ENCODE measurements around the gene CACNA1C.

Gene CACNA1C

DNA sequence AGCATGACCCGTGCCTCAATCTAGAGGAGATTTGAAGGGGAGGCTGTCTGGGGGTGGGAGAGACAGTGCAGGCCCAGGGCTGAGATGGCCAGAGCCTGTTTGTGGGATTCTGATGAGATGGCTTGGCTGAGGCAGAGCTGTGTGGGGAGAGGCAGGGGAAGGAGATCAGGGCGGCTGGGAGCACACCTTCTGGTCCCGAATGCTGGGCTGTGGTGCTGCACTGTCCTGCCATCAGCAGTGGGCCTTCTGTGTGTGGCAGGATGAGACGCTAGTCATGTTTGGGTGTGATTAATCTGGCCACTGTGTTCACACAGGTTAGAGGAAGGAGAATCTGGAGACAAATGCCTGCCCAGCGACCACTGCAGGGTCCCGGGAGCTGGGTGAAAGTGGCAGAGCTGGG is 300.9 kb downstream of the CACNA1C start:
- Histone ChIP-seq H3K9ac (ENCODE audit: low read length in 5 of 5) (no peak overlapping the region), H3K4me1 (ENCODE audit: control insufficient read depth in 5 of 5, insufficient read depth in 5 of 5, low read length in 5 of 5) (peaks cover 2 to 9% (median 7%) of the 10 kb centered on the region in 5 donors), H3K27me3 (ENCODE audit: control insufficient read depth in 5 of 5, insufficient read depth in 4 of 5, low read length in 5 of 5) (peaks cover 0 to 5% (median 0%) of the 10 kb centered on the region in 5 donors), H3K36me3 (ENCODE audit: control insufficient read depth in 5 of 5, insufficient read depth in 5 of 5, low read length in 5 of 5) (no peaks in the 10 kb centered on the region), H3K4me3 (ENCODE audit: low read depth in 1 of 5, low read length in 5 of 5) (no peak overlapping the region), H3K9me3 (ENCODE audit: control insufficient read depth in 5 of 5, low read length in 5 of 5) (no peaks in the 10 kb centered on the region), H3K27ac (ENCODE audit: low read depth, low read length) (no peak overlapping the region)

GRCh38 chr12:2354151-2354991 is 301.6 kb downstream of the CACNA1C start:
- peaks cover 3 to 15% (median 13%) of the 10 kb centered on the region in 5 donors for H3K4me1 ChIP-seq (ENCODE audit: control insufficient read depth in 5 of 5, insufficient read depth in 5 of 5, low read length in 5 of 5)
- no peak overlapping the region for H3K4me3 ChIP-seq (ENCODE audit: low read depth in 1 of 5, low read length in 5 of 5)
- H3K27me3 ChIP-seq (ENCODE audit: control insufficient read depth in 5 of 5, insufficient read depth in 4 of 5, low read length in 5 of 5), result peaks cover 0 to 5% (median 0%) of the 10 kb centered on the region in 5 donors
- H3K9ac ChIP-seq (ENCODE audit: low read length in 5 of 5), result no peak overlapping the region
- H3K27ac ChIP-seq (ENCODE audit: low read depth, low read length), result no peak overlapping the region
- no peaks in the 10 kb centered on the region for H3K9me3 ChIP-seq (ENCODE audit: control insufficient read depth in 5 of 5, low read length in 5 of 5)
- H3K36me3 ChIP-seq (ENCODE audit: control insufficient read depth in 5 of 5, insufficient read depth in 5 of 5, low read length in 5 of 5), result no peaks in the 10 kb centered on the region

- H3K9me3 ChIP-seq (ENCODE audit: control insufficient read depth in 5 of 5, low read length in 5 of 5), result no peaks in the 10 kb centered on the region
- H3K4me3 ChIP-seq (ENCODE audit: low read depth in 1 of 5, low read length in 5 of 5), result no peak overlapping the region
- H3K27ac ChIP-seq (ENCODE audit: low read depth, low read length), result no peak overlapping the region
- H3K9ac ChIP-seq (ENCODE audit: low read length in 5 of 5), result no peak overlapping the region
- peaks cover 0 to 5% (median 0%) of the 10 kb centered on the region in 5 donors for H3K27me3 ChIP-seq (ENCODE audit: control insufficient read depth in 5 of 5, insufficient read depth in 4 of 5, low read length in 5 of 5)
- H3K36me3 ChIP-seq (ENCODE audit: control insufficient read depth in 5 of 5, insufficient read depth in 5 of 5, low read length in 5 of 5), result no peaks in the 10 kb centered on the region
- H3K4me1 ChIP-seq (ENCODE audit: control insufficient read depth in 5 of 5, insufficient read depth in 5 of 5, low read length in 5 of 5), result peaks cover 3 to 17% (median 13%) of the 10 kb centered on the region in 5 donors
Observed at GRCh38 chr12:2355198-2355597, 302.4 kb downstream of the CACNA1C start.

GRCh38 chr12:2355604-2356003 is 302.8 kb downstream of the CACNA1C start:
- Histone ChIP-seq H3K9ac (ENCODE audit: low read length in 5 of 5) (no peak overlapping the region), H3K27ac (ENCODE audit: low read depth, low read length) (no peak overlapping the region), H3K36me3 (ENCODE audit: control insufficient read depth in 5 of 5, insufficient read depth in 5 of 5, low read length in 5 of 5) (no peaks in the 10 kb centered on the region), H3K27me3 (ENCODE audit: control insufficient read depth in 5 of 5, insufficient read depth in 4 of 5, low read length in 5 of 5) (peaks cover 0 to 5% (median 0%) of the 10 kb centered on the region in 5 donors), H3K4me1 (ENCODE audit: control insufficient read depth in 5 of 5, insufficient read depth in 5 of 5, low read length in 5 of 5) (peaks cover 3 to 17% (median 13%) of the 10 kb centered on the region in 5 donors), H3K4me3 (ENCODE audit: low read depth in 1 of 5, low read length in 5 of 5) (no peak overlapping the region), H3K9me3 (ENCODE audit: control insufficient read depth in 5 of 5, low read length in 5 of 5) (no peaks in the 10 kb centered on the region)

- peaks cover 3 to 17% (median 13%) of the 10 kb centered on the region in 5 donors for H3K4me1 ChIP-seq (ENCODE audit: control insufficient read depth in 5 of 5, insufficient read depth in 5 of 5, low read length in 5 of 5)
- no peak overlapping the region for H3K4me3 ChIP-seq (ENCODE audit: low read depth in 1 of 5, low read length in 5 of 5)
- no peaks in the 10 kb centered on the region for H3K36me3 ChIP-seq (ENCODE audit: control insufficient read depth in 5 of 5, insufficient read depth in 5 of 5, low read length in 5 of 5)
- no peak overlapping the region for H3K9ac ChIP-seq (ENCODE audit: low read length in 5 of 5)
- H3K27me3 ChIP-seq (ENCODE audit: control insufficient read depth in 5 of 5, insufficient read depth in 4 of 5, low read length in 5 of 5), result peaks cover 0 to 5% (median 0%) of the 10 kb centered on the region in 5 donors
- H3K9me3 ChIP-seq (ENCODE audit: control insufficient read depth in 5 of 5, low read length in 5 of 5), result no peaks in the 10 kb centered on the region
- H3K27ac ChIP-seq (ENCODE audit: low read depth, low read length), result no peak overlapping the region
Observed at GRCh38 chr12:2356601-2357125, 303.9 kb downstream of the CACNA1C start.

DNA sequence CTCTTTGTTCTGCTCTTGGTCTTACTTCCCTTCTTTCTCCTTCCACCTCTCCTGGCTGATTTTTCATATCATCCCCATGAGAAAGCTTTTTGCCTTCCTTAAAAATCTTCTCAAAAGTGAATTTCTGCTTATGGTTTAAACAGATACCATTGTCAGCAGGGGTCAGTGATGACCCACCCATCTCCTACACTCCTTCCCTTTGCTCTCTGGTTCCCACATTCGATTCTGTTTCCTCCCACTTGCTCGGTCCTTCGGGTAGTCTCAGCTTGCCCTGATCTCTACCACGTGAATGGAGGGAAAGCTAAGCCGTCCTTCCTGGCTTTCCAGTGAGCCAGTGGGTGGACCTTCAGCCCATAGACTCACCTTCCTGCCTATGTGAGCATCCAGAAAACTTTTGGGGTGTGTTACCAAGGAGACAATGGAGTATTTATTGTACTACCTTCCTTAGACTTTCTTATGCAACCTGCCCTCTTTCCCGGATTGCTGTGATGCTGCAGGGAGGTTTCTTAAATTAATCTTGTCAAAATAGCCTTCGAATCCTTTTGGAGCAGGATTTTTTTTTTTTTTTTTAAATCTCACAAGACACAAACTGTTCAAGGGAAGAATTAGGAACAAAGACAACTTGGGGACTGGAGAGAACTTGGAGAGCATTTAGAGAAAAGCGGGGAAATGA is 306.3 kb downstream of the CACNA1C start:
- Histone ChIP-seq H3K36me3 (ENCODE audit: control insufficient read depth in 5 of 5, insufficient read depth in 5 of 5, low read length in 5 of 5) (no peaks in the 10 kb centered on the region), H3K9ac (ENCODE audit: low read length in 5 of 5) (peak overlapping the region in 1 of 5 donors; percentile 19), H3K9me3 (ENCODE audit: control insufficient read depth in 5 of 5, low read length in 5 of 5) (no peaks in the 10 kb centered on the region), H3K27me3 (ENCODE audit: control insufficient read depth in 5 of 5, insufficient read depth in 4 of 5, low read length in 5 of 5) (no peaks in the 10 kb centered on the region), H3K4me3 (ENCODE audit: low read depth in 1 of 5, low read length in 5 of 5) (no peak overlapping the region), H3K27ac (ENCODE audit: low read depth, low read length) (no peak overlapping the region), H3K4me1 (ENCODE audit: control insufficient read depth in 5 of 5, insufficient read depth in 5 of 5, low read length in 5 of 5) (peaks cover 3 to 19% (median 13%) of the 10 kb centered on the region in 5 donors)

- H3K27ac ChIP-seq (ENCODE audit: low read depth, low read length), result no peak overlapping the region
- no peaks in the 10 kb centered on the region for H3K27me3 ChIP-seq (ENCODE audit: control insufficient read depth in 5 of 5, insufficient read depth in 4 of 5, low read length in 5 of 5)
- no peak overlapping the region for H3K4me3 ChIP-seq (ENCODE audit: low read depth in 1 of 5, low read length in 5 of 5)
Observed at GRCh38 chr12:2359725-2360629, 307.2 kb downstream of the CACNA1C start.

DNA sequence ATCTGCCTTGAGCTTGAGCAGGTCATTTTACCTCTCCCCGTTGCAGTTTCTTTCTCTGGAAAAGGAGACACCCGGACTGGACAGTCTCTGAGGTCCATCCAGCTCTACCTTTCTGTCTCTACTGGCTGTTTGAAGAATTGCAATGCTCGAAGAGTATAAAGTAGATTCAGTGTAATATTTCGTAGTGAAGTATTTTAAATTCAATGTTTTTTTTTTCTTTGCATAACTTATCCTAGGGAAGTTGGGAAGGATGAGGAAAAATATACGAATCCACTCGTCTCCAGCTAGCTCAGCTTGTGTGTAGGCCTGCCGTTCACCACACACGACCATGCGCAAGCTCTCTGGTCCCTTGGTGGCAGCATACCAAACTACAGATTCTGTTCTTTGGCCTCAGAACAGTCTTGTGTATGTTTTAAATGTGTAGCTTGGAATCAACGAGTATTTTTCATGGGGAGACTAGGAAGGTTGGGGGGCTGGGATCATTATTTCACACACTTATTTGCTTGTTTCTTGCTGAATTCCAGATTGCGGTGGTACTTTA is 307.9 kb downstream of the CACNA1C start:
- no peak overlapping the region for H3K27ac ChIP-seq (ENCODE audit: low read depth, low read length)
- H3K4me3 ChIP-seq (ENCODE audit: low read depth in 1 of 5, low read length in 5 of 5), result no peak overlapping the region

More at GRCh38 chr12:2359725-2360629, 307.2 kb downstream of the CACNA1C start:
- H3K9ac ChIP-seq (ENCODE audit: low read length in 5 of 5), result peak overlapping the region in 1 of 5 donors; percentile 19
- H3K9me3 ChIP-seq (ENCODE audit: control insufficient read depth in 5 of 5, low read length in 5 of 5), result no peaks in the 10 kb centered on the region
- no peaks in the 10 kb centered on the region for H3K36me3 ChIP-seq (ENCODE audit: control insufficient read depth in 5 of 5, insufficient read depth in 5 of 5, low read length in 5 of 5)
- peaks cover 3 to 19% (median 13%) of the 10 kb centered on the region in 5 donors for H3K4me1 ChIP-seq (ENCODE audit: control insufficient read depth in 5 of 5, insufficient read depth in 5 of 5, low read length in 5 of 5)

DNA sequence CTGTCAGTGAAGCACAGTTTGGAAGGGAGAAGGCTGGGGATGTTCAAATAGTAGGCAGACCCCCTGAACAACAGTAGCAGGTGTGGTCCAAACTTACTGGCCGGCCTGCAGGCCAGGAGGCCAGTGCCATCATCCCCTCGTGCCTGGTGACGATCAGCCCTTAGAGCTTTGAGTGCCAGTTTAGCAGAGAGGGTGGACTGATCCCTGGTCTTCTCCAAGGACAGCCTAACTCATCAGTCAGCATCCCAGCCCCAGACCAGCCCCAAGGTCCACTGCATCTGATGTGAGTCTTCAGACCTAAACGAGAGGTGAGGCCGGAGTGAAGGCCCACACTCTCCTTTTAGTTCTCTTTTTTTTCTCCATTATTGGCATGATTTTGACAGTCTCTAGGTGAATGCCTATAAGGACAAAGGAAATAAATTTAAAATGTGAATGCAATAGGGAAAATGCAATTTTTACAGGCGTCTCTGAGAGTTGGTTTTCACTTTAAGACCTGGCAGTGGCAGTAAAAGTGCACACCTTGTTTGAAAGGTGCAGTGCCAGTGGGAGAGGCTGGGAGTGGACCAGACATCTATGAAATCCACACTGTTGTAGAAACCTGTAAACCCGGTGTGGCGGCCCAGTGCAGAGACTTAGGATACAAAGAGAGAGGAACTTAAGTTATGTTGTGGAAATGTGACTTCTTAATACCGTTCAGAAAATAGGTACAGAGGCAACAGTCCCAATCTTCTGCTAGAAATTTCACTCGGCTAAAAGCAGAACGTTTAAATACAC is 311.2 kb downstream of the CACNA1C start:
- no peaks in the 10 kb centered on the region for H3K27me3 ChIP-seq (ENCODE audit: control insufficient read depth in 5 of 5, insufficient read depth in 4 of 5, low read length in 5 of 5)
- no peak overlapping the region for H3K9ac ChIP-seq (ENCODE audit: low read length in 5 of 5)
- H3K4me3 ChIP-seq (ENCODE audit: low read depth in 1 of 5, low read length in 5 of 5), result no peak overlapping the region
- no peaks in the 10 kb centered on the region for H3K9me3 ChIP-seq (ENCODE audit: control insufficient read depth in 5 of 5, low read length in 5 of 5)
- H3K36me3 ChIP-seq (ENCODE audit: control insufficient read depth in 5 of 5, insufficient read depth in 5 of 5, low read length in 5 of 5), result no peaks in the 10 kb centered on the region
- peaks cover 0 to 7% (median 3%) of the 10 kb centered on the region in 5 donors for H3K4me1 ChIP-seq (ENCODE audit: control insufficient read depth in 5 of 5, insufficient read depth in 5 of 5, low read length in 5 of 5)
- H3K27ac ChIP-seq (ENCODE audit: low read depth, low read length), result no peak overlapping the region

More for the DNA sequence above, 307.9 kb downstream of the CACNA1C start:
- Histone ChIP-seq H3K4me1 (ENCODE audit: control insufficient read depth in 5 of 5, insufficient read depth in 5 of 5, low read length in 5 of 5) (peaks cover 3 to 19% (median 13%) of the 10 kb centered on the region in 5 donors), H3K27me3 (ENCODE audit: control insufficient read depth in 5 of 5, insufficient read depth in 4 of 5, low read length in 5 of 5) (no peaks in the 10 kb centered on the region), H3K9ac (ENCODE audit: low read length in 5 of 5) (no peak overlapping the region), H3K9me3 (ENCODE audit: control insufficient read depth in 5 of 5, low read length in 5 of 5) (no peaks in the 10 kb centered on the region), H3K36me3 (ENCODE audit: control insufficient read depth in 5 of 5, insufficient read depth in 5 of 5, low read length in 5 of 5) (no peaks in the 10 kb centered on the region)
